OCI-M2 (cell line): Measurements from ENCODE around the gene NUDT21.
"Not testable (repeated sequence)": the region's sequence is repeated elsewhere in the genome, so short reads cannot be mapped to it uniquely, and the experiment has no call there.

Experiments
- DNase-seq: peaks from one replicate; lab custom pipeline; 2025; ENCODE audit not compliant: unreplicated experiment; lab: John Stamatoyannopoulos, UW

The NUDT21 gene

DNA sequence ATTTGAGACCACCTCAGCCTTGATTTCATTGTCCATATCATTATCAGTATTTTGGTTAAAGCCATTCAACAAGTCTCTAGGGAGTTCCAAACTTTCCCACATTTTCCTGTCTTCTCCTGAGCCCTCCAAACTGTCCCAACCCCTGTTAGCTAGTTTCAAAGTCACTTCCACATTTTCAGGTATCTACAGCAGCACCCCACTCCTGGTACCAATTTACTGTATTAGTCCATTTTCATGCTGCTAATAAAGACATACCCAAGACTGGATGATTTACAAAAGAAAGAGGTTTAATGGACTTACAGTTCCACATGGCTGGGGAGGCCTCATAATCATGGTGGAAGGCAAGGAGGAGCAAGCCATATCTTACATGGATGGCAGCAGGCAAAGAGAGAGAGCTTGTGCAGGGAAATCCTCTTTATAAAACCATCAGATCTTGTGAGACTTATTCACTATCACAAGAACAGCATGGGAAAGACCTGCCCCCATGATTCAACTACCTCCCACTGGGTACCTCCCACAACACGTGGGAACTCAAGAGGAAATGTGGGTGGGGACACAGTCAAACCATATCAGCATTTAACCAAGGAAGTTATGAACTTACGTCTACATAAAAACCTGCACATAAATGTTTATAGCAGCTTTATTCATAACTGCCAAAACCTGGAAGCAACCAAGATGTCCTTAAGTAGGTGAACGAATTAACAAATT, 70.2 kb downstream of the NUDT21 start:
- not testable (repeated sequence) for DNase-seq
